Neuronal stem cell (in vitro differentiated cells): Measurements from ENCODE around the gene ZMIZ2.

ENCODE experiments used
- DNase-seq: peaks from one replicate; pipeline ENCODE4 v3.0.0-alpha.2; 2013; ENCODE audit warnings: low spot score
- H2AFZ ChIP-seq: one replicate; pipeline ENCODE4 v1.6.1; 2013; ENCODE audit warnings: mild to moderate bottlenecking, low read length, inconsistent platforms
- H2AK5ac ChIP-seq: 2 replicates; pipeline ENCODE4 v1.6.1; 2013; ENCODE audit warnings: low read depth, mild to moderate bottlenecking, inconsistent platforms, low read length, moderate library complexity, mixed read lengths
- H2BK120ac ChIP-seq: 2 replicates; pipeline ENCODE4 v1.6.1; 2013; ENCODE audit warnings: low read depth, mild to moderate bottlenecking, inconsistent platforms, low read length, moderate library complexity, mixed read lengths
- H2BK12ac ChIP-seq: one replicate; pipeline ENCODE4 v1.6.1; 2013; ENCODE audit warnings: low read length, inconsistent platforms
- H2BK15ac ChIP-seq: 2 replicates; pipeline ENCODE4 v1.6.1; 2013; ENCODE audit warnings: mild to moderate bottlenecking, low read length, inconsistent platforms, mixed read lengths
- H2BK5ac ChIP-seq: one replicate; pipeline ENCODE4 v1.6.1; 2013; ENCODE audit warnings: inconsistent platforms, mild to moderate bottlenecking, low read length, moderate library complexity
- H3K14ac ChIP-seq: one replicate; pipeline ENCODE4 v1.6.1; 2013; ENCODE audit warnings: low read length, inconsistent platforms
- H3K18ac ChIP-seq: 2 replicates; pipeline ENCODE4 v1.6.1; 2013; ENCODE audit warnings: low read length, inconsistent platforms
- H3K23ac ChIP-seq: 2 replicates; pipeline ENCODE4 v1.6.1; 2013; ENCODE audit warnings: low read depth, mild to moderate bottlenecking, mixed read lengths, low read length, inconsistent platforms; ENCODE audit not compliant: poor library complexity
- H3K27ac ChIP-seq: replicated peaks from 3 replicates; pipeline ENCODE4 v1.5.1; 2013; ENCODE audit warnings: low read length, inconsistent platforms
- H3K27me3 ChIP-seq, 3 experiments: 2 replicates each; pipeline ENCODE4 v1.6.1; 2013; ENCODE audit warnings: low read length in 3 of 3, mild to moderate bottlenecking in 2 of 3, inconsistent platforms in 1 of 3, low read depth in 1 of 3, mixed read lengths in 1 of 3, moderate library complexity in 1 of 3; ENCODE audit not compliant: control insufficient read depth in 3 of 3, insufficient read depth in 3 of 3
- H3K36me3 ChIP-seq, 2 donors: replicated peaks in 1 of 2; 2 replicates each; pipeline ENCODE4 v1.6.1; 2013; ENCODE audit warnings: low read length in 2 of 2; ENCODE audit not compliant: control insufficient read depth in 2 of 2, insufficient read depth in 2 of 2
- H3K4ac ChIP-seq: 2 replicates; pipeline ENCODE4 v1.6.1; 2013; ENCODE audit warnings: inconsistent platforms, mild to moderate bottlenecking, low read length, moderate library complexity
- H3K4me1 ChIP-seq, 2 donors: 1 replicate in 1 of 2; 2 replicates in 1 of 2; pipeline ENCODE4 v1.6.1; 2013; ENCODE audit warnings: low read length in 2 of 2, low read depth in 1 of 2; ENCODE audit not compliant: control insufficient read depth in 2 of 2, insufficient read depth in 1 of 2
- H3K4me2 ChIP-seq: one replicate; pipeline ENCODE4 v1.6.1; 2013; ENCODE audit warnings: mild to moderate bottlenecking, low read length, inconsistent platforms; ENCODE audit not compliant: insufficient read depth, poor library complexity, severe bottlenecking
- H3K4me3 ChIP-seq, 2 donors: 2 replicates each; pipeline ENCODE4 v1.5.1; 2013; ENCODE audit warnings: low read length in 2 of 2, mild to moderate bottlenecking in 2 of 2, inconsistent platforms in 1 of 2, moderate library complexity in 1 of 2
- H3K79me1 ChIP-seq: one replicate; pipeline ENCODE4 v1.6.1; 2013; ENCODE audit warnings: low read depth, mild to moderate bottlenecking, inconsistent platforms, low read length, moderate library complexity
- H3K9ac ChIP-seq: one replicate; pipeline ENCODE4 v1.6.1; 2013; ENCODE audit warnings: mild to moderate bottlenecking, low read depth, low read length, inconsistent platforms; ENCODE audit not compliant: poor library complexity
- H3K9me3 ChIP-seq, 2 donors: replicated peaks in 1 of 2; 2 replicates each; pipeline versions ENCODE3 to v1.6.1; 2013; ENCODE audit warnings: low read length in 2 of 2, mild to moderate bottlenecking in 2 of 2, inconsistent platforms in 1 of 2, low read depth in 1 of 2, mixed read lengths in 1 of 2, moderate library complexity in 1 of 2; ENCODE audit not compliant: control insufficient read depth in 2 of 2, insufficient read depth in 1 of 2
- H4K8ac ChIP-seq: one replicate; pipeline ENCODE4 v1.6.1; 2013; ENCODE audit warnings: low read depth, mild to moderate bottlenecking, inconsistent platforms, low read length, moderate library complexity
- H4K91ac ChIP-seq: one replicate; pipeline ENCODE4 v1.6.1; 2013; ENCODE audit warnings: low read length, low read depth, mild to moderate bottlenecking, inconsistent platforms; ENCODE audit not compliant: poor library complexity
- WGBS, 2 donors: extraction: QIAGEN DNeasy Blood & Tissue Kit; methylation state at CpG; one replicate each; pipeline ENCODE4 v1.1.7; 2013; ENCODE audit warnings: missing lambda C conversion rate in 2 of 2, mixed read lengths in 1 of 2; ENCODE audit not compliant: insufficient read length in 2 of 2, insufficient replicate concordance in 1 of 2; ENCODE audit errors: extremely low coverage in 2 of 2; 5-methylcytosine and 5-hydroxymethylcytosine counted together

The ZMIZ2 gene

GRCh38 chr7:44713141-44713540, 35.5 kb upstream of the ZMIZ2 start:
- H3K4ac ChIP-seq = no peak overlapping the region
- H2AFZ ChIP-seq = no peak overlapping the region
- no peak overlapping the region for H2BK120ac ChIP-seq
- no peak overlapping the region for H3K18ac ChIP-seq
- no peak overlapping the region for H4K91ac ChIP-seq
- no peaks in the 10 kb centered on the region for H3K4me1 ChIP-seq
- H2BK12ac ChIP-seq = no peak overlapping the region
- WGBS, 2 donors = no CpG with 5 or more reads among the region's 2 CpGs
- no peak overlapping the region for H3K9ac ChIP-seq
- peaks cover 5 to 12% of the 10 kb centered on the region in 2 donors for H3K36me3 ChIP-seq
- H3K4me2 ChIP-seq = no peak overlapping the region
- H3K14ac ChIP-seq = no peak overlapping the region
- H3K27me3 ChIP-seq = no peaks in the 10 kb centered on the region
- DNase-seq = no peak
- peaks cover 2% of the 10 kb centered on the region for H3K79me1 ChIP-seq
- no peak overlapping the region for H2AK5ac ChIP-seq
- no peak overlapping the region for H3K4me3 ChIP-seq
- H3K23ac ChIP-seq = no peak overlapping the region
- no peak overlapping the region for H3K27ac ChIP-seq
- peaks cover 0 to 2% of the 10 kb centered on the region in 2 donors for H3K9me3 ChIP-seq
- no peak overlapping the region for H4K8ac ChIP-seq
- no peak overlapping the region for H2BK5ac ChIP-seq
- H2BK15ac ChIP-seq = no peak overlapping the region

- no peak overlapping the region for H2BK15ac ChIP-seq
- H2BK5ac ChIP-seq = no peak overlapping the region
- H3K4ac ChIP-seq = no peak overlapping the region
- H3K36me3 ChIP-seq = peaks cover 4 to 7% of the 10 kb centered on the region in 2 donors
- no peak overlapping the region for H3K4me3 ChIP-seq
- no peak overlapping the region for H2AFZ ChIP-seq
- H3K79me1 ChIP-seq = no peaks in the 10 kb centered on the region
- WGBS, 2 donors = no CpG with 5 or more reads among the region's 7 CpGs
- H2AK5ac ChIP-seq = no peak overlapping the region
- no peak overlapping the region for H2BK12ac ChIP-seq
- no peak overlapping the region for H3K27ac ChIP-seq
- H3K23ac ChIP-seq = no peak overlapping the region
- H3K14ac ChIP-seq = no peak overlapping the region
- no peak overlapping the region for H4K8ac ChIP-seq
- H2BK120ac ChIP-seq = no peak overlapping the region
- H3K9me3 ChIP-seq = peaks cover 0 to 2% of the 10 kb centered on the region in 2 donors
- no peak overlapping the region for H3K9ac ChIP-seq
- H3K18ac ChIP-seq = no peak overlapping the region
- H3K4me2 ChIP-seq = no peak overlapping the region
- no peak for DNase-seq
- H4K91ac ChIP-seq = no peak overlapping the region
- H3K27me3 ChIP-seq = no peaks in the 10 kb centered on the region
- H3K4me1 ChIP-seq = no peaks in the 10 kb centered on the region
Observed at GRCh38 chr7:44713680-44714335, 34.8 kb upstream of the ZMIZ2 start.

GRCh38 chr7:44716205-44716604, 32.4 kb upstream of the ZMIZ2 start:
- Histone ChIP-seq H2BK15ac (no peak overlapping the region), H2AK5ac (no peak overlapping the region), H3K9ac (no peak overlapping the region), H3K4me1 (no peaks in the 10 kb centered on the region), H3K14ac (no peak overlapping the region), H4K91ac (no peak overlapping the region), H2BK12ac (no peak overlapping the region), H3K36me3 (no peaks in the 10 kb centered on the region), H3K27ac (no peak overlapping the region), H2AFZ (no peak overlapping the region), H3K18ac (no peak overlapping the region), H4K8ac (no peak overlapping the region), H3K23ac (no peak overlapping the region), H2BK5ac (no peak overlapping the region), H3K4me3 (no peak overlapping the region), H2BK120ac (no peak overlapping the region), H3K27me3 (no peaks in the 10 kb centered on the region), H3K79me1 (no peaks in the 10 kb centered on the region), H3K4me2 (no peak overlapping the region), H3K4ac (no peak overlapping the region), H3K9me3 (peaks cover 3 to 4% of the 10 kb centered on the region in 2 donors)
- DNase-seq = no peak
- no CpG with 5 or more reads among the region's 3 CpGs for WGBS, 2 donors

- no peak overlapping the region for H4K8ac ChIP-seq
- no peak overlapping the region for H3K18ac ChIP-seq
- H2BK15ac ChIP-seq = no peak overlapping the region
- H3K27me3 ChIP-seq = no peaks in the 10 kb centered on the region
- no peak overlapping the region for H3K14ac ChIP-seq
- H2BK12ac ChIP-seq = no peak overlapping the region
- no peak overlapping the region for H3K27ac ChIP-seq
- no peak overlapping the region for H4K91ac ChIP-seq
- no peak overlapping the region for H2AK5ac ChIP-seq
- no peak overlapping the region for H3K4ac ChIP-seq
- H3K36me3 ChIP-seq = no peaks in the 10 kb centered on the region
- no peak for DNase-seq
- H3K9ac ChIP-seq = no peak overlapping the region
- H3K4me3 ChIP-seq = no peak overlapping the region
- H3K4me2 ChIP-seq = no peak overlapping the region
- no peak overlapping the region for H2BK120ac ChIP-seq
- peaks cover 2 to 3% of the 10 kb centered on the region in 2 donors for H3K9me3 ChIP-seq
- no CpG with 5 or more reads among the region's 4 CpGs for WGBS, 2 donors
- no peaks in the 10 kb centered on the region for H3K79me1 ChIP-seq
- H2AFZ ChIP-seq = no peak overlapping the region
- H3K23ac ChIP-seq = no peak overlapping the region
- no peak overlapping the region for H2BK5ac ChIP-seq
- H3K4me1 ChIP-seq = no peaks in the 10 kb centered on the region
Observed at GRCh38 chr7:44720301-44720700, 28.3 kb upstream of the ZMIZ2 start.
